ENCODE results near the gene HOXA9. TPM values are rescaled to one million over a fixed set of nuclear protein-coding genes. Genes with fewer than 3 reads are reported as not detected.

HOXA9 gene
- total and polyA plus RNA-seq, 9 donors: 0.12 to 2.5 (median 0.57) TPM; not detected in 1

- Histone ChIP-seq H3K4me1 (ENCODE audit: insufficient read depth) (peaks cover 4% of the 10 kb centered on the region), H3K27me3 (peaks cover 20% of the 10 kb centered on the region), H3K36me3 (no peaks in the 10 kb centered on the region), H3K27ac (no peak overlapping the region), H3K9me3 (no peaks in the 10 kb centered on the region), H3K4me3 (peak overlapping the region; percentile 39)
- WGBS, 3 donors: 6 to 22% (median 10%) methylated on average over 49 of the region's 49 CpGs
- peak in 1 of 5 donors; percentile 39 for DNase-seq
- no peak for TF ChIP-seq CTCF (IDR thresholded peaks at IDR 0.05)
- no peak for TF ChIP-seq POLR2A (IDR thresholded peaks at IDR 0.05)
- TF ChIP-seq EP300 (IDR thresholded peaks at IDR 0.05): no peak
- intact Hi-C loops (cut with DNase I): loop anchor here in 1 of 4 donors (10.0 kb wide), 1 partner anchor 1324 kb away; no protein-coding TSS in a partner anchor
Measured at GRCh38 chr7:27188386-27189294, 23.3 kb upstream of the HOXA9 start.

- no peak for TF ChIP-seq EP300 (IDR thresholded peaks at IDR 0.05)
- TF ChIP-seq POLR2A (IDR thresholded peaks at IDR 0.05): no peak
- TF ChIP-seq CTCF (IDR thresholded peaks at IDR 0.05): no peak
- peaks cover 18% of the 10 kb centered on the region for H3K27me3 ChIP-seq
- peaks cover 2% of the 10 kb centered on the region for H3K4me1 ChIP-seq (ENCODE audit: insufficient read depth)
- peak overlapping the region; percentile 39 for H3K4me3 ChIP-seq
- intact Hi-C loops (cut with DNase I): loop anchor here in 1 of 4 donors (10.0 kb wide), 1 partner anchor 1323 kb away; no protein-coding TSS in a partner anchor
- no peaks in the 10 kb centered on the region for H3K36me3 ChIP-seq
- H3K27ac ChIP-seq: no peak overlapping the region
- WGBS, 3 donors: 6 to 27% (median 8%) methylated on average over 46 of the region's 46 CpGs
- H3K9me3 ChIP-seq: no peaks in the 10 kb centered on the region
- peak in 1 of 5 donors; percentile 22 for DNase-seq
Measured at GRCh38 chr7:27187475-27188385, 22.4 kb upstream of the HOXA9 start.

GRCh38 chr7:27186668-27187474 is 21.5 kb upstream of the HOXA9 start:
- H3K4me1 ChIP-seq (ENCODE audit: insufficient read depth): peaks cover 2% of the 10 kb centered on the region
- H3K27me3 ChIP-seq: peaks cover 18% of the 10 kb centered on the region
- peak overlapping the region; percentile 48 for H3K4me3 ChIP-seq
- intact Hi-C loops (cut with DNase I): loop anchor here in 1 of 4 donors (10.0 kb wide), 1 partner anchor 1322 kb away; no protein-coding TSS in a partner anchor
- no peaks in the 10 kb centered on the region for H3K9me3 ChIP-seq
- no peak overlapping the region for H3K27ac ChIP-seq
- WGBS, 3 donors: 36 to 59% (median 39%) methylated on average over 4 of the region's 4 CpGs
- H3K36me3 ChIP-seq: no peaks in the 10 kb centered on the region
- DNase-seq: no peak
- TF ChIP-seq POLR2A (IDR thresholded peaks at IDR 0.05) (no peak), EP300 (IDR thresholded peaks at IDR 0.05) (no peak), CTCF (IDR thresholded peaks at IDR 0.05) (no peak)

Measured in ovary (tissue), 9 donors.